B cell (primary cell): ENCODE results near the gene RIPOR3.

Experiments used
- EZH2 ChIP-seq: IDR thresholded peaks from 2 replicates; pipeline ENCODE4 v1.6.1; 2012; ENCODE audit warnings: borderline replicate concordance, low read depth, mild to moderate bottlenecking, moderate library complexity, low read length; ENCODE audit not compliant: insufficient read depth, poor library complexity, severe bottlenecking
- TF ChIP-seq, protein P1 (sequence below): fragments of 200-600 bp; IDR thresholded peaks from one replicate; pipeline ENCODE4 v1.8.0; 2022; ENCODE audit warnings: antibody characterized with exemption, mild to moderate bottlenecking

DNA sequence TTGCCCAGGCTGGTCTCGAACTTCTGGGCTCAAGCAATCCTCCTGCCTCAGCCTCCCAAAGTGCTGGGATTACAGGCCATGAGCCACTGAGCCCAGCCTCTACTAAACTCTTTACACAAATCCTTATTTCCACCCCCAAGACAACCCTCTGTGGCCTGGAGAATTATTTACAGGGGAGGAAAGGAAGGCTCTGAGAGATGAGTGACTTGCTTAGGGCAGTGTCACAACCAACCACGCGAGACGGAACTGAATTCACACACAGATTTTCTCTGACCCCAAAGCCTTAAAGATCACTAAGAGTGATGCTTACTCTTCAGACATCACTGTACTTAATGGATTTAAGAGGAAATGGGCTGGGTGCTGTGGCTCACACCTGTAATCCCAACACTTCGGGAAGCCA is 86.2 kb downstream of the RIPOR3 start:
- TF ChIP-seq, protein P1, sequence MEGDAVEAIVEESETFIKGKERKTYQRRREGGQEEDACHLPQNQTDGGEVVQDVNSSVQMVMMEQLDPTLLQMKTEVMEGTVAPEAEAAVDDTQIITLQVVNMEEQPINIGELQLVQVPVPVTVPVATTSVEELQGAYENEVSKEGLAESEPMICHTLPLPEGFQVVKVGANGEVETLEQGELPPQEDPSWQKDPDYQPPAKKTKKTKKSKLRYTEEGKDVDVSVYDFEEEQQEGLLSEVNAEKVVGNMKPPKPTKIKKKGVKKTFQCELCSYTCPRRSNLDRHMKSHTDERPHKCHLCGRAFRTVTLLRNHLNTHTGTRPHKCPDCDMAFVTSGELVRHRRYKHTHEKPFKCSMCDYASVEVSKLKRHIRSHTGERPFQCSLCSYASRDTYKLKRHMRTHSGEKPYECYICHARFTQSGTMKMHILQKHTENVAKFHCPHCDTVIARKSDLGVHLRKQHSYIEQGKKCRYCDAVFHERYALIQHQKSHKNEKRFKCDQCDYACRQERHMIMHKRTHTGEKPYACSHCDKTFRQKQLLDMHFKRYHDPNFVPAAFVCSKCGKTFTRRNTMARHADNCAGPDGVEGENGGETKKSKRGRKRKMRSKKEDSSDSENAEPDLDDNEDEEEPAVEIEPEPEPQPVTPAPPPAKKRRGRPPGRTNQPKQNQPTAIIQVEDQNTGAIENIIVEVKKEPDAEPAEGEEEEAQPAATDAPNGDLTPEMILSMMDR = no peak
- no peak for TF ChIP-seq EZH2
